ENCODE data around the gene NLK. TPM values are rescaled to one million over a fixed set of nuclear protein-coding genes. Genes with fewer than 3 reads are reported as not detected.

The NLK gene
- total and polyA plus RNA-seq, 10 of the 15 experiments (the other 5 are each of a cell fraction or from before 2014, with no cell fraction given): 5.0 to 22.9 (median 15.0) TPM

DNA sequence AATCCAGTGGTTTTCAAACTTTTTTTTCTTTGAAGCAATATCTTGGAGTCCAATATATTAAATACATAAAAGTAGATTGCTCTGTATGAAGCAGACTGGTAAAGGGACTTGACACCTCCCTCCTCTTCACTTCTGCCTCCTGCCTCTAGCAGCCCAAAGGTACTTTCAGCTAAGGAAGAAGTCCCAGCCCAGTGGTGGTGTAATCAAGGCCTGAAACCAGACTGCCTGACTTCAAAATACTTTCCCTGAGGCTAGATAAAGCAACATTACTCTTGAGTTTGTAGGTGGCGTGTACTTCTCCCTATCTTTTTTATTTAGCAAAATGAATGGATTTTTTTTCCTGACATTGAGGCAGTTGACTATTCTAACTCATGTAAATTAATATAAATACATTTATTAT is 154.2 kb downstream of the NLK start (continued):
- TF ChIP-seq, protein P1, sequence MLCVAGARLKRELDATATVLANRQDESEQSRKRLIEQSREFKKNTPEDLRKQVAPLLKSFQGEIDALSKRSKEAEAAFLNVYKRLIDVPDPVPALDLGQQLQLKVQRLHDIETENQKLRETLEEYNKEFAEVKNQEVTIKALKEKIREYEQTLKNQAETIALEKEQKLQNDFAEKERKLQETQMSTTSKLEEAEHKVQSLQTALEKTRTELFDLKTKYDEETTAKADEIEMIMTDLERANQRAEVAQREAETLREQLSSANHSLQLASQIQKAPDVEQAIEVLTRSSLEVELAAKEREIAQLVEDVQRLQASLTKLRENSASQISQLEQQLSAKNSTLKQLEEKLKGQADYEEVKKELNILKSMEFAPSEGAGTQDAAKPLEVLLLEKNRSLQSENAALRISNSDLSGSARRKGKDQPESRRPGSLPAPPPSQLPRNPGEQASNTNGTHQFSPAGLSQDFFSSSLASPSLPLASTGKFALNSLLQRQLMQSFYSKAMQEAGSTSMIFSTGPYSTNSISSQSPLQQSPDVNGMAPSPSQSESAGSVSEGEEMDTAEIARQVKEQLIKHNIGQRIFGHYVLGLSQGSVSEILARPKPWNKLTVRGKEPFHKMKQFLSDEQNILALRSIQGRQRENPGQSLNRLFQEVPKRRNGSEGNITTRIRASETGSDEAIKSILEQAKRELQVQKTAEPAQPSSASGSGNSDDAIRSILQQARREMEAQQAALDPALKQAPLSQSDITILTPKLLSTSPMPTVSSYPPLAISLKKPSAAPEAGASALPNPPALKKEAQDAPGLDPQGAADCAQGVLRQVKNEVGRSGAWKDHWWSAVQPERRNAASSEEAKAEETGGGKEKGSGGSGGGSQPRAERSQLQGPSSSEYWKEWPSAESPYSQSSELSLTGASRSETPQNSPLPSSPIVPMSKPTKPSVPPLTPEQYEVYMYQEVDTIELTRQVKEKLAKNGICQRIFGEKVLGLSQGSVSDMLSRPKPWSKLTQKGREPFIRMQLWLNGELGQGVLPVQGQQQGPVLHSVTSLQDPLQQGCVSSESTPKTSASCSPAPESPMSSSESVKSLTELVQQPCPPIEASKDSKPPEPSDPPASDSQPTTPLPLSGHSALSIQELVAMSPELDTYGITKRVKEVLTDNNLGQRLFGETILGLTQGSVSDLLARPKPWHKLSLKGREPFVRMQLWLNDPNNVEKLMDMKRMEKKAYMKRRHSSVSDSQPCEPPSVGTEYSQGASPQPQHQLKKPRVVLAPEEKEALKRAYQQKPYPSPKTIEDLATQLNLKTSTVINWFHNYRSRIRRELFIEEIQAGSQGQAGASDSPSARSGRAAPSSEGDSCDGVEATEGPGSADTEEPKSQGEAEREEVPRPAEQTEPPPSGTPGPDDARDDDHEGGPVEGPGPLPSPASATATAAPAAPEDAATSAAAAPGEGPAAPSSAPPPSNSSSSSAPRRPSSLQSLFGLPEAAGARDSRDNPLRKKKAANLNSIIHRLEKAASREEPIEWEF (IDR thresholded peaks at IDR 0.05; ENCODE audit: insufficient replicate concordance, low read depth, low read length): no peak

DNA sequence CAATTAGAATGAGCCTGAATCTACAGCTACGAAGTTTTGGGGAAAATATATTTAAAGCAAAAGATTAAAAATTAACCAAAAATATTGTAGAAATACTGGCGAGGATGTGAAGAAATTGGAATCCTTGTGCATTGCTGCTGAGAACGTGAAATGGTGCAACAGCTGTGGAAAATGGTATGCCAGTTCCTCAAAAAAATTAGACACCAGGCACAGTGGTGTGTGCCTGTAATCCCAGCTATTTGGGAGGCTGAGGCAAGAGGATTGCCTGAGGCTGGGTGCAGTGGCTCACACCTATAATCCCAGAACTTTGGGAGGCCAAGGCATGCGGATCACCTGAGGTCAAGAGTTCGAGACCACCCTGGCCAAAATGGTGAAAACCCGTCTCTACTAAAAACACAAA is 156.6 kb downstream of the NLK start:
- H3K4me2 ChIP-seq (ENCODE audit: control insufficient read depth, insufficient read depth): no peak overlapping the region
- in situ Hi-C loops (cut with MboI): no loop called here
- ChIA-PET SMC1A (ENCODE audit: uncharacterized antibody, unreplicated experiment) (interaction anchor here (0.6 kb wide), 1 partner anchor 448 kb away, joined by 3 read pairs; no protein-coding TSS in a partner anchor), CTCF (no interaction called here), POLR2A (no interaction called here), RAD21 (ENCODE audit: unreplicated experiment) (no interaction called here)
- 96% methylated on average over 6 of the region's 6 CpGs for WGBS (ENCODE audit: insufficient coverage, insufficient replicate concordance, low lambda C conversion rate, missing lambda C conversion rate)
- H3K27me3 ChIP-seq (replicated peaks in 1 of 2; ENCODE audit: control insufficient read depth in 2 of 2, insufficient read depth in 2 of 2, low read length in 1 of 2): no peaks in the 10 kb centered on the region
- H3K79me2 ChIP-seq (ENCODE audit: control insufficient read depth, insufficient read depth, low read length): no peaks in the 10 kb centered on the region
- H3K9me3 ChIP-seq (replicated peaks; ENCODE audit: control insufficient read depth, insufficient read depth, low read length): no peaks in the 10 kb centered on the region
- no peaks in the 10 kb centered on the region for H3K4me1 ChIP-seq (ENCODE audit: control insufficient read depth, insufficient read depth, low read length)
- H3K27ac ChIP-seq (ENCODE audit: control insufficient read depth, insufficient read depth): no peak overlapping the region
- FAIRE-seq (no peak), ATAC-seq (no peak), DNase-seq (ENCODE audit: low read depth, low spot score) (no peak)
- BruUV-seq (replicated peaks): no TSS peak
- H4K20me1 ChIP-seq (ENCODE audit: control insufficient read depth, insufficient read depth): no peaks in the 10 kb centered on the region
- H3K4me3 ChIP-seq: no peak overlapping the region
- no peak overlapping the region for H3K9ac ChIP-seq (ENCODE audit: control insufficient read depth, insufficient read depth, low read length)
- H2AFZ ChIP-seq (ENCODE audit: control insufficient read depth, low read depth, low read length): no peak overlapping the region
- intact Hi-C loops (cut with micrococcal nuclease; ENCODE audit: unreplicated experiment): no loop called here
- H3K36me3 ChIP-seq (ENCODE audit: control insufficient read depth in 2 of 2, insufficient read depth in 2 of 2, low read length in 1 of 2): peaks cover 0 to 1% of the 10 kb centered on the region in 2 experiments; a peak in 1 of 4 replicates
- no peak for TF ChIP-seq HDAC2 (IDR thresholded peaks at IDR 0.05)
- TF ChIP-seq CEBPB (IDR thresholded peaks at IDR 0.05; ENCODE audit: borderline replicate concordance in 1 of 2, low read depth in 2 of 2, low read length in 2 of 2): no peak
- no peak for TF ChIP-seq MEF2B (IDR thresholded peaks at IDR 0.05; ENCODE audit: partially characterized antibody, poor library complexity, severe bottlenecking)
- no peak for TF ChIP-seq NRF1 (conservative IDR thresholded peaks at IDR 0.05; ENCODE audit: low read depth, low read length)
- TF ChIP-seq SPI1 (IDR thresholded peaks at IDR 0.05; ENCODE audit: borderline replicate concordance, insufficient read depth, low read depth, low read length): no peak
- no peak for TF ChIP-seq BRCA1 (IDR thresholded peaks at IDR 0.05; ENCODE audit: low read depth, low read length)
- no peak for TF ChIP-seq MYC (IDR thresholded peaks at IDR 0.05; ENCODE audit: insufficient read depth, insufficient read length, insufficient replicate concordance, low read length, severe bottlenecking)
- TF ChIP-seq TAF1 (IDR thresholded peaks at IDR 0.05; ENCODE audit: borderline replicate concordance, low read depth, low read length): no peak
- TF ChIP-seq PAX5 (IDR thresholded peaks at IDR 0.05; ENCODE audit: borderline replicate concordance, low read depth, low read length): no peak

Data from GM12878 (cell line).